ENCODE measurements around the gene ALOX12. TPM values are rescaled to one million over a fixed set of nuclear protein-coding genes. Genes with fewer than 3 reads are reported as not detected.

Gene ALOX12
- total and polyA plus RNA-seq, 2 experiments from 2014 or later = 0.31 TPM; not detected in 1

GRCh38 chr17:7019367-7019766 lies 23.5 kb downstream of the ALOX12 start:
- Histone ChIP-seq H3K27me3 (replicated peaks; ENCODE audit: insufficient read depth) (no peaks in the 10 kb centered on the region), H3K4me2 (ENCODE audit: unreplicated experiment) (peak overlapping the region; percentile 98), H3K27ac (peak overlapping the region; percentile 44), H3K9me3 (ENCODE audit: low read depth) (no peaks in the 10 kb centered on the region), H3K4me1 (ENCODE audit: insufficient read depth) (peaks cover 33% of the 10 kb centered on the region; the same call in 1 of the 2 replicates), H3F3A (ENCODE audit: insufficient read depth) (peaks cover 10% of the 10 kb centered on the region), H3K79me2 (ENCODE audit: insufficient read depth) (peaks cover 15% of the 10 kb centered on the region; the same call in 1 of the 2 replicates), H2AFZ (peak overlapping the region; percentile 89), H4K20me1 (ENCODE audit: insufficient read depth) (no peaks in the 10 kb centered on the region), H3K9me2 (ENCODE audit: insufficient read depth) (no peaks in the 10 kb centered on the region), H3K9ac (peak overlapping the region; percentile 84), H3K4me3 (peak overlapping the region; percentile 68), H3K36me3 (ENCODE audit: low read depth) (no peaks in the 10 kb centered on the region)
- no peak for TF ChIP-seq EZH2 (IDR thresholded peaks at IDR 0.05; ENCODE audit: insufficient read depth, poor library complexity, severe bottlenecking)
- TF ChIP-seq EZH2phosphoT487 (IDR thresholded peaks at IDR 0.05; ENCODE audit: insufficient read depth, low read depth) = no peak
- no peak for DNase-seq
- WGBS, 2 experiments (ENCODE audit: low coverage in 1 of 2, low lambda C conversion rate in 2 of 2, missing lambda C conversion rate in 2 of 2) = 5 to 18% methylated on average over 5 to 10 of the region's 10 CpGs
- in situ Hi-C loops (cut with MboI) = no loop called here

DNA sequence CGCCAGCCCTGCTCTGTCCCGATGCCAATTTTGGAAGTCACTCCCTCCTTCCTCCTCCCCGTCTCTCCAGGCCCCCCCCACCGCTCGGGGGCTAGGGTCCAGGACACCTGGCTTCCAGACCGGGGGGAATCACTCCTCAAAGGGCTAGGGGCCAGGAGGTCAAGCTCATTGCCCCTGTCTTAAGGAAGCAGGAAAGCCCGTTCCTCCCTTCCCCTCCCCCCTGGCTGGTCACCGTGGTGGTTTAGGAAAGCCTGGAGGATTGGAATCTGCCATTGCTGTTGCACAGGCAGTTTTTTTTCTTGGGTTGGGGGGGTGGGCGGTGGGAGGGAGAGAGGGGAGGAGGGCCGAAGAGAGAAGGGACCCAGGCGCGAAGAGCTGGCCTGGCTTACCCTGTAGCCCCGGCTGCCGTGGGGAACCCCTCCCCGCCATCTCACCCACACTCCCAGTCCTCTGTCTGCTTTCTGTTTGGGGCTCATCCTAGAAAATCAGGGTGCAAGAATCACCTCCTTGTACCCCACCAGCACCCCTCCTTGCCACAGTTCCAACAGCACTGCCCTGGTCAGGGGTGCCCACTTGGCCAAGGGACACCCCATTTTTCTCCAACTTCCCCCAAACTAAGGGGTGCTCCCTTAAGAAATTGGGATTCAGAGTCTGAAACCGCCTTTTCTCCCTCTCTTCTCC lies 24.1 kb downstream of the ALOX12 start:
- peak overlapping the region; percentile 44 for H3K27ac ChIP-seq
- DNase-seq = peak; percentile 70
- H3K9me3 ChIP-seq (ENCODE audit: low read depth) = no peaks in the 10 kb centered on the region
- H3K4me3 ChIP-seq = peak overlapping the region; percentile 68
- peak overlapping the region; percentile 98 for H3K4me2 ChIP-seq (ENCODE audit: unreplicated experiment)
- no peaks in the 10 kb centered on the region for H3K36me3 ChIP-seq (ENCODE audit: low read depth)
- no peaks in the 10 kb centered on the region for H3K27me3 ChIP-seq (replicated peaks; ENCODE audit: insufficient read depth)
- H3F3A ChIP-seq (ENCODE audit: insufficient read depth) = peaks cover 10% of the 10 kb centered on the region
- in situ Hi-C loops (cut with MboI) = no loop called here
- peak overlapping the region; percentile 89 for H2AFZ ChIP-seq
- H3K79me2 ChIP-seq (ENCODE audit: insufficient read depth) = peaks cover 15% of the 10 kb centered on the region; the same call in 1 of the 2 replicates
- no peaks in the 10 kb centered on the region for H3K9me2 ChIP-seq (ENCODE audit: insufficient read depth)
- H4K20me1 ChIP-seq (ENCODE audit: insufficient read depth) = no peaks in the 10 kb centered on the region
- H3K9ac ChIP-seq = peak overlapping the region; percentile 84
- WGBS, 2 experiments (ENCODE audit: low coverage in 1 of 2, low lambda C conversion rate in 2 of 2, missing lambda C conversion rate in 2 of 2) = 4 to 7% methylated on average over 6 to 15 of the region's 16 CpGs
- TF ChIP-seq EZH2phosphoT487 (IDR thresholded peaks at IDR 0.05; ENCODE audit: insufficient read depth, low read depth) (no peak), EZH2 (IDR thresholded peaks at IDR 0.05; ENCODE audit: insufficient read depth, poor library complexity, severe bottlenecking) (no peak)
- peaks cover 33% of the 10 kb centered on the region; the same call in 1 of the 2 replicates for H3K4me1 ChIP-seq (ENCODE audit: insufficient read depth)

DNA sequence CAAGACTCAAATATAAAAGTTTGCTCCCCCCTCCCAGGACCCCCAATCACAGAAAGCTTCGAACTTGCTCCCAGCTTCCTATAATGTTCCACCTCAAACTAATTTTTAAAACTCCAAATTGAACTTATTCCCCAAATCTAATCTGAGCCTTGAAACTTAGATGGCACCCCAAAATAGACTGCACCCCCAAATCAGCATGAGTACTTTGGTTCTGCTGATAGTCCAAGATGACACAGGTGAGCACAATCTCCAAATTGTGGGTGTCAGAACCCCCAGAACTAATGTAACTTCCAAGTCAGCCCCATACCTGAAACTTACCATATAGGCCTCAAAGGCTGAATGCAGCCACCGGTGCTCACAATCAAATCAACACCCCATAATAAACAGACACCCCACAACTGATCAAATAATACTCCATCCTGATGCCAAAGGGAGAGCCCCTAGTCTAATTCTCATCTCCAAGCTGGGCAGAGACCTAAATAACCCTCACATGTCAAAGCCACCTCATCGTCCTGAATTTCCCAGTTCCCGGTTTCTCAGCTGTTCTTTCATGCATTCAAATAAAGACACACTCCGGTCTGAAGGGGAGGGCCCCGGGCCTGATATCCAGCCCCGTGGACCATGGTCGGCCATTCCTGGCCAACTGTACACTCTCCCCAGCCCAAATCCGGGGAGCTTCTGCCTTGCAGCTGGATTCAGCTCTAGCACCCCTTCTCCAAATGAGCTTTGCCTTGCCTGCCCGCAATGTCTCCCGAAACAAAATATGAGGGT lies 25.2 kb downstream of the ALOX12 start:
- peak overlapping the region; percentile 64; the same call in 1 of the 2 replicates for H3K9ac ChIP-seq
- H3K4me1 ChIP-seq (ENCODE audit: insufficient read depth) = peaks cover 27% of the 10 kb centered on the region; the same call in 1 of the 2 replicates
- no peaks in the 10 kb centered on the region for H3K36me3 ChIP-seq (ENCODE audit: low read depth)
- no peaks in the 10 kb centered on the region for H3K9me2 ChIP-seq (ENCODE audit: insufficient read depth)
- in situ Hi-C loops (cut with MboI) = no loop called here
- no peaks in the 10 kb centered on the region for H4K20me1 ChIP-seq (ENCODE audit: insufficient read depth)
- H2AFZ ChIP-seq = peak overlapping the region; percentile 94
- no peaks in the 10 kb centered on the region for H3K9me3 ChIP-seq (ENCODE audit: low read depth)
- peak overlapping the region; percentile 73 for H3K4me2 ChIP-seq (ENCODE audit: unreplicated experiment)
- no peak for DNase-seq
- peak overlapping the region; percentile 61; the same call in 1 of the 2 replicates for H3K4me3 ChIP-seq
- H3F3A ChIP-seq (ENCODE audit: insufficient read depth) = peaks cover 2% of the 10 kb centered on the region
- no peaks in the 10 kb centered on the region for H3K27me3 ChIP-seq (replicated peaks; ENCODE audit: insufficient read depth)
- 43 to 44% methylated on average over 11 of the region's 11 CpGs for WGBS, 2 experiments (ENCODE audit: low coverage in 1 of 2, low lambda C conversion rate in 2 of 2, missing lambda C conversion rate in 2 of 2)
- TF ChIP-seq EZH2phosphoT487 (IDR thresholded peaks at IDR 0.05; ENCODE audit: insufficient read depth, low read depth) (no peak), EZH2 (IDR thresholded peaks at IDR 0.05; ENCODE audit: insufficient read depth, poor library complexity, severe bottlenecking) (no peak)
- H3K79me2 ChIP-seq (ENCODE audit: insufficient read depth) = peaks cover 13% of the 10 kb centered on the region; the same call in 1 of the 2 replicates
- H3K27ac ChIP-seq = no peak overlapping the region

DNA sequence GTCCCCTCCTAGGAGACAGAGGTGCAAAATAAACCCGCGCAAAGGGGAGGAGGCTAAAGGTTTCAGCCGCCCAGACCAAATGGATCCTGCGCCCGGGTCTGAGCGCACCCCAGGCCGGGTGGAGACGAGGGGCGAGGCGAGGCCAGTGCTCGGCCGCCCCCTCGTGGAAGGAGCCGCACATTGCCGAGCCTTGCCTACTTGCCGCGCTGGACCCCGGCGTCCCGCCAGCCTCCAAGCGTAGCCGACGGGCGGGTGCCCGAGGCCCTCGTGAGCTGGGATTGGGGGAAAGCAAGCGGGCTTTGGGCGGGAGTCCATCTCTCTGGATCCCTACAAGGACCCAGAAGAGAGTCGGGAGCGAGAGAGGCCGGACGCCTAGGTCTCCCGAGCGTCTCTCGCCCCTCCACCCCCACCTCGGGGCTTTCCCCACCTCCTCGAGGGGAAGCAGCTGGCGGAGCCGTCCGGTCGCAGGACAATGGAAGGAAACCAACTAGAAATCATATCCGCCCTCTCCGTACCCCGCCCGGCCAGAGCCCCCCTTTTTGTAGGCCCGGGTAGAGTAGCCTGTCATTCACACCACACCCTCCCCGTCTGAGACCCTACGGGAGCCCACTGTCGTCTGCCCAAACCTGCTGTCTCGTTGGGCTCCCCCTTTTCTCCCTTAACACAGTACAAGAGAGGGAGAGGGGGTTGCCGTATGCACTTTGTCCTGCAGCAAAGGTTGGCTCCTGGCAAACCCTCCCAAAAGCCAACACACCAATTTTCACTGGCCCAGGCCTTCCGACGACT lies 26.3 kb downstream of the ALOX12 start:
- peak; percentile 87 for DNase-seq

More for the DNA sequence above, 26.3 kb downstream of the ALOX12 start:
- Histone ChIP-seq H4K20me1 (ENCODE audit: insufficient read depth) (no peaks in the 10 kb centered on the region), H3K36me3 (ENCODE audit: low read depth) (no peaks in the 10 kb centered on the region), H3K9me2 (ENCODE audit: insufficient read depth) (no peaks in the 10 kb centered on the region), H3K9ac (peak overlapping the region; percentile 64), H2AFZ (peak overlapping the region; percentile 94), H3K27ac (no peak overlapping the region), H3K9me3 (ENCODE audit: low read depth) (no peaks in the 10 kb centered on the region), H3K27me3 (replicated peaks; ENCODE audit: insufficient read depth) (no peaks in the 10 kb centered on the region), H3K4me2 (ENCODE audit: unreplicated experiment) (peak overlapping the region; percentile 73), H3K4me1 (ENCODE audit: insufficient read depth) (peaks cover 23% of the 10 kb centered on the region; the same call in 1 of the 2 replicates), H3K79me2 (ENCODE audit: insufficient read depth) (peaks cover 7% of the 10 kb centered on the region; the same call in 1 of the 2 replicates), H3F3A (ENCODE audit: insufficient read depth) (no peaks in the 10 kb centered on the region; the same call in 1 of the 2 replicates), H3K4me3 (peak overlapping the region; percentile 61)
- 1 to 2% methylated on average over 42 to 52 of the region's 53 CpGs for WGBS, 2 experiments (ENCODE audit: low coverage in 1 of 2, low lambda C conversion rate in 2 of 2, missing lambda C conversion rate in 2 of 2)
- TF ChIP-seq EZH2phosphoT487 (IDR thresholded peaks at IDR 0.05; ENCODE audit: insufficient read depth, low read depth) = no peak
- TF ChIP-seq EZH2 (IDR thresholded peaks at IDR 0.05; ENCODE audit: insufficient read depth, poor library complexity, severe bottlenecking) = no peak
- in situ Hi-C loops (cut with MboI) = no loop called here

Measured in GM23248 (cell line).